Activated CD8-positive, alpha-beta memory T cell treated with anti-CD3 and anti-CD28 coated beads, Interleukin-2, amount 50 U/mL, for 24 hours (primary cell): ENCODE measurements around the gene ANAPC16.
"Not testable (repeated sequence)": the region's sequence is repeated elsewhere in the genome, so short reads cannot be mapped to it uniquely, and the experiment has no call there.

Source experiments
- DNase-seq: peaks from one replicate; pipeline ENCODE4 v3.0.0-alpha.2; 2020; ENCODE audit errors: extremely low read depth

Gene ANAPC16

DNA sequence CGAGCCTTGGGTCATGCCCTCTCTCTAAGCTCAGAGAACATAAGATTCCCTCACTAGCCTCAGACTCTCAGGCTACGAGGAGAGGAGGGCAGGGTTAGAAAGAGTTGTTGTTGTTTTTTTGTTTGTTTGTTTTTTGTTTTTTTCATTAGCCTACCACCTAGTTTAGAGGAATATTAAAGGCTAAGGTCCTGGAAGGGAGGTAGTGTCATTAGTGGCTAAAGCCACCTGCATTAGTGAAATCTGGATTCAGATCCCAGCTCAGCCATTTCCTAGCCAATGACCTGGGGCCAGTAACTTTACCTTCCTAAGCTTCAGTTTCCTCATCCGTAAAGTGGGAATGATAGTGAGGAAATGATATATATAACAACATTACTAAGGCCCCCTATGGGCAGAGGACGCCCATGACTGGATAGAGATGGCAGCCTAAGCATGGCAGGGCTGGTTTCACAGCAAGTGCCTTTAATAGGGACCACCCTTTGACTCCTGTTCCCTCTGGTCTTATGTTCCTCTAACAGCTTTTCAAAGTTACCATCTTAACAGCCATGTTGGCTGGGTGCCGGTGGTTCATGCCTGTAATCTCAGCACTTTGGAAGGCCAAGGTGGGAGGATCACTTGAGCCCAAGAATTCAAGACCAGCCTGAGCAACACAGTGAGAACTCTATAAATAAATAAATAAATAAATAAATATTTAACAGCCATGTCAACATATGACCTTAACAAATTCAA is 63.0 kb downstream of the ANAPC16 start:
- DNase-seq = no peak

DNA sequence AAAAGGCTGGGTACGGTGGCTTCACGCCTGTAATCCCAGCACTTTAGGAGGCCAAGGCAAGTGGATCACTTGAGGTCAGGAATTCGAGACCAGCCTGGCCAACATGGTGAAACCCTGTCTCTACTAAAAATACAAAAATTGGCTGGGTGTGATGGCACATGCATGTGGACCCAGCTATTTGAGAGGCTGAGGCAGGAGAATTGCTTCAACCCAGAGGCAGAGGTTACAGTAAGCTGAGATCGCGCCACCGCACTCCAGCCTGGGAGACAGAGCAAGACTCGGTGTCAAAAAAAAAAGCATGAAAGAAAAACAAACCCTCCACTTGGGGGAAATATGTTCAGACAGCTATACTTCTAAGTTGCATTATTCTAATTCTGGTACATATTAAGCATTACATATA is 63.8 kb downstream of the ANAPC16 start:
- DNase-seq = not testable (repeated sequence)

DNA sequence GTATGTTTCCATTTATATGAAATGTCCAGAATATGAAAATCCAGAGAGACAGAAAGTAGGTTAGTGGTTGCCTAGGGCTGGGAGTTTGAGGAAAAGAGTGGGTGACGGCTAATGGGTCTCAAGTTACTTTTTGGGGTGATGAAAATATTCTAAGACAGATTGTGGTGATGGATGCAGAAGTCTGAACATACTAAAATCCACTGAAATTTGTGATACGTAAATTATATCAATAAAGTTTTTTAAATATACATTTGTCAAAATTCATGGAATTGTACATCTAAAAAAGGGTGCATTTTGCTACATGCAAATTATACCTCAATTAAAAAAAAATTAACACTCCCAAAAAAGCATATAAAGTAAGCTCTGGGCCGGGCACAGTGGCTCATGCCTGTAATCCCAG is 67.3 kb downstream of the ANAPC16 start:
- no peak for DNase-seq
